Esophagus muscularis mucosa (tissue), 4 donors: ENCODE data around the gene CAMKMT. TPM values are rescaled to one million over a fixed set of nuclear protein-coding genes. Genes with fewer than 3 reads are reported as not detected.
A peak's percentile ranks its signal among the peaks of the same experiment; 100 is the strongest.

Experiments used
- DNase-seq: peaks from one replicate; pipeline ENCODE4 v3.0.0-alpha.2; 2017; ENCODE audit errors: extremely low spot score
- H3K27ac ChIP-seq, 4 donors: fragments of 200-600 bp; sonication (generic); replicated peaks in 1 of 4; 1 replicate in 3 of 4; 2 replicates in 1 of 4; pipeline ENCODE4 v1.5.1; 2016 to 2019; ENCODE audit warnings: mild to moderate bottlenecking in 1 of 4
- H3K27me3 ChIP-seq, 4 donors: fragments of 200-600 bp; sonication (generic); one replicate each; pipeline versions ENCODE4 v1.5.1 to v1.6.0; 2016 to 2019
- H3K36me3 ChIP-seq, 4 donors: fragments of 200-600 bp; sonication (generic); one replicate each; pipeline ENCODE4 v1.5.1; 2016 to 2019
- H3K4me1 ChIP-seq, 4 donors: fragments of 200-600 bp; sonication (generic); one replicate each; pipeline ENCODE4 v1.5.1; 2016 to 2019
- H3K4me3 ChIP-seq, 4 donors: fragments of 200-600 bp; sonication (generic); 1 replicate in 2 of 4; 2 replicates in 2 of 4; pipeline ENCODE4 v1.5.1; 2016 to 2019; ENCODE audit warnings: mild to moderate bottlenecking in 4 of 4, moderate library complexity in 1 of 4
- H3K9me3 ChIP-seq, 4 donors: fragments of 200-600 bp; sonication (generic); 1 replicate in 3 of 4; 2 replicates in 1 of 4; pipeline ENCODE4 v1.5.1; 2016 to 2019
- CTCF ChIP-seq, 3 experiments: fragments of 200-600 bp in 2 of 3; fragments of 450-650 bp in 1 of 3; sonication (generic) in 2 of 3; IDR thresholded peaks; one replicate each; pipeline ENCODE4 v1.5.1; 2017 to 2019; ENCODE audit warnings: antibody characterized with exemption in 3 of 3, mild to moderate bottlenecking in 2 of 3, moderate library complexity in 1 of 3
- EP300 ChIP-seq: sonication (generic); formaldehyde crosslinking; IDR thresholded peaks from one replicate; pipeline ENCODE4 v1.6.1; 2017; ENCODE audit warnings: antibody characterized with exemption
- POLR2A ChIP-seq: fragments of 450-650 bp; IDR thresholded peaks from one replicate; pipeline ENCODE4 v1.6.1; 2017; ENCODE audit warnings: antibody characterized with exemption, moderate library complexity, mild to moderate bottlenecking, low read depth
- POLR2AphosphoS5 ChIP-seq, 2 donors: sonication (generic); formaldehyde crosslinking; IDR thresholded peaks; one replicate each; pipeline ENCODE4 v1.6.1; 2017; ENCODE audit warnings: antibody characterized with exemption in 2 of 2
- WGBS: methylation state at CpG from one replicate; pipeline ENCODE4 v1.1.5; 2018; 5-methylcytosine and 5-hydroxymethylcytosine counted together
- intact Hi-C: fragments of 100-400 bp; cut with DNase I; formaldehyde crosslinking; loops from one replicate; pipeline ENCODE4 v1.15.1; 2023
- total RNA-seq, 4 donors: library from RNA; depleted of rRNA; stranded (reverse); fragments of >200 nt; gene quantifications; one replicate each; pipeline versions ENCODE4 v1.1.0 to v1.2.1, GENCODE V29; 2016

Gene CAMKMT
- total RNA-seq, 4 donors from 2014 or later = 5.8 to 8.3 (median 6.9) TPM

DNA sequence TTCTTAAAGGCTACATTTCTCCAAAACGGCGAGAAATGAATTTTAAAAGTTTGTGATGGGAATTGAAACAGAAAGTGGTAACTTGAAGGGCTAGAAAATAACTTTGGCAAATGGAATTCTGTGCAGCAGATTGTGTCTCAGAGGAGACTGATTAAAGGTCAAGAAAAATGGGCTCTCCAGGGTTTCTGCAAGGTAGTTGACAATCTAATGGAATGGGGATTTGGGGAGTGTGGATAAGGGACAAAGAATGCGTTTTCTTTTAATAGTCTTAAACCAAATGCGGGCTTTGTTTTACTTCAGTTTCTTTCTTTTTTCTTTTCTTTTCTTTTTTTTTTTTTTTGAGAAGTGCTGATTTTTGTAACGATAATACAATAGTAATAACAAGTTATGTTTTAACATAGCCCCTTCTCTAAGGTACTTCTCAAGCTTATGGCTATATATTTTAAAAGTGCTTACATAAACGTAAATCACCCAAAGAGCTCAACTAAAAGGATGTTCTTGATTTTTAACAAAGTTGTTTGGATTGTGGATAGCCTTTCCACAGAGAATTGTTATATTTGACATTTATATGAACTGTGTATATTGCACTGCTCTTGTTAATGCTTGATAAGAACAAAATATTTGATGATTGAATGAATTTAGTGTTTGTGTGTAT lies 36.6 kb downstream of the CAMKMT start:
- Histone ChIP-seq H3K4me1 (no peaks in the 10 kb centered on the region), H3K4me3 (peak overlapping the region in 1 of 4 donors; percentile 3), H3K27ac (no peak overlapping the region), H3K27me3 (no peaks in the 10 kb centered on the region), H3K36me3 (no peaks in the 10 kb centered on the region), H3K9me3 (no peaks in the 10 kb centered on the region)
- intact Hi-C loops = loop anchor here (10.0 kb wide), 1 partner anchor 556 kb away; no protein-coding TSS in a partner anchor
- WGBS = 77% methylated on average over 6 of the region's 6 CpGs
- TF ChIP-seq EP300 = no peak
- DNase-seq = no peak

DNA sequence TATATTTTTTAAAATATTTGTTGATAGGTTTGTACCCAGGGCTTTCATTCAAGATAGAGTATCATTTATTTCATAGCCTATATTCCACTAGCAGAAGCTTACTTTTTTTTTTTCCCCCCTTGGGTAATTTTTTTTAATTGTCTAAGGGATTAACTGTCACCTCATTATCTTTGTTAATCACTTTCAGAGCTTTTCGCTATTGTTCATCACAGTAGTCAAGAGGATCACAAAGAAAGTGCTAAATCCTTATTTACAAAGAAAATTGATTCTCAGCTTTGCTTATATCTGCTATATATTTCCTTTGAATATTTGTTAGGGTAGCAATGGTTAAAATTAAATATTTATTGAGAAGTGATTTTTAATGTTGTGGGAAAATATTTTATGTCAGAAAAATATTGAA lies 59.0 kb downstream of the CAMKMT start:
- H3K36me3 ChIP-seq = no peaks in the 10 kb centered on the region
- intact Hi-C loops = no loop called here
- H3K4me3 ChIP-seq = no peak overlapping the region
- no peaks in the 10 kb centered on the region for H3K9me3 ChIP-seq
- TF ChIP-seq POLR2A = no peak
- TF ChIP-seq EP300 = no peak
- no peak for TF ChIP-seq CTCF (IDR thresholded peaks at IDR 0.05)
- TF ChIP-seq POLR2AphosphoS5 (IDR thresholded peaks at IDR 0.05) = no peak
- H3K4me1 ChIP-seq = no peaks in the 10 kb centered on the region
- no peak overlapping the region for H3K27ac ChIP-seq
- no peaks in the 10 kb centered on the region for H3K27me3 ChIP-seq
- WGBS = 100% methylated on average over 1 of the region's 1 CpG
- no peak for DNase-seq

DNA sequence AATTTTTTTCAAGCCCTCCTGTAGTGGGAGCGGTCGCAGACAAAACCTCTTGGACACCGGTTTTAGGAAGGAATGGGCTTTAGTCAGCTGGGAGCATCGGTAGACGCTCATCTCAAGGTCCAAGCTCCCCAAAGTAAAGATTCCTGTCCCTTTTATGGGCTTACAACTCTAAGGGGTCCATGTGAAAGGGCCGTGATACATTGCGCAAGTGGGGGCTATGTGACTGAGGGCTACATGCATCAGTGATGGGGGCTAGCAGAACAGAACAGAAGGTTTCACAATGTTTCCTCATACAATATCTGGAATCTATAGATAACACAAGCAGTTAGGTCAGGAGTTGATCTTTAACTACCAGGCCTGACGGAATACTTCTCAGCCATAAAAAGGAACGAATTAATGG lies 62.5 kb downstream of the CAMKMT start:
- TF ChIP-seq POLR2A (no peak), EP300 (no peak), CTCF (IDR thresholded peaks at IDR 0.05) (no peak), POLR2AphosphoS5 (IDR thresholded peaks at IDR 0.05) (no peak)
- WGBS = 96% methylated on average over 9 of the region's 9 CpGs
- Histone ChIP-seq H3K27me3 (no peaks in the 10 kb centered on the region), H3K9me3 (no peaks in the 10 kb centered on the region), H3K27ac (no peak overlapping the region), H3K4me3 (no peak overlapping the region), H3K36me3 (no peaks in the 10 kb centered on the region), H3K4me1 (no peaks in the 10 kb centered on the region)
- no peak for DNase-seq
- intact Hi-C loops = no loop called here

DNA sequence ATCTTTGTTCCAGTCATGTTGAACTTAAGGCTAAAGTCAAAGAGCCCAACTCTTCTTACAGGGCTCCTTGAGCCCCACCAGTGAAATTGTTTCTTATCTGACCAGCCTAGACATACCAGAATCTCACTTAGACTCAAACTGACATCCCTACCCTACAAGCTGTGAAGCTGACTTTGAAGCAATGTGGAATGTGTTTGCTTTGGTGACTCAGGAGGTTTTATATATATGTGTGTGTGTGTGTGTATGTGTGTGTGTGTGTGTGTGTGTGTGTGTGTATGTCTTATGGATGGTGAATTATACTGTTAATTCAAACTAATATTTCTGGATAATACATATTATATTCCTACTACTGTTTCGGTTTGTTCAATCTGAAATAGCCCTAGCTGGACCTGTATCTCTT lies 67.3 kb downstream of the CAMKMT start:
- no peaks in the 10 kb centered on the region for H3K27me3 ChIP-seq
- H3K36me3 ChIP-seq = no peaks in the 10 kb centered on the region
- H3K27ac ChIP-seq = no peak overlapping the region
- 100% methylated on average over 1 of the region's 1 CpG for WGBS
- no peak overlapping the region for H3K4me3 ChIP-seq
- DNase-seq = no peak
- peaks cover 6 to 15% (median 12%) of the 10 kb centered on the region in 4 donors for H3K4me1 ChIP-seq
- H3K9me3 ChIP-seq = no peaks in the 10 kb centered on the region
- no peak for TF ChIP-seq POLR2AphosphoS5 (IDR thresholded peaks at IDR 0.05)
- TF ChIP-seq EP300 = no peak
- no peak for TF ChIP-seq POLR2A
- TF ChIP-seq CTCF (IDR thresholded peaks at IDR 0.05) = no peak
- intact Hi-C loops = no loop called here

DNA sequence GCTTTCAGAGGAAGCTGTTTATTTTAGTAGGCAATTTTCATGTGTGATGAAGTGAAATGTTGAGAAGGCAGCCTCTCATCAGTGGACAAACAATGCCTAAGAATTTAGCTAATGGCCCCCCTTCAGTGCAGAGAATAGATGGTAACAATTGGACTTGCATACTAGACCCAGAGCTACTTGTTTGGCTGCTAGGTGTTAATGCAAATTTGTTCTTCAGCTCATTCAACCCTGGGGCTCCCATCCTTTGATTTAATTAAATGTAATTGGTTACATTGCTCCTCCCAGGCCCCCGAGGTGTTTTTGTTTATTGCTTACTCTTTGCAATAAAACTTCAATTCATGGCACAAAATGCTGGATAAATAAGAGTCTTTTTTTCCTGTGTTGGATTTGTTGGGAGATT lies 68.6 kb downstream of the CAMKMT start:
- Histone ChIP-seq H3K36me3 (no peaks in the 10 kb centered on the region), H3K4me1 (peaks cover 6 to 15% (median 12%) of the 10 kb centered on the region in 4 donors), H3K27ac (no peak overlapping the region), H3K27me3 (no peaks in the 10 kb centered on the region), H3K9me3 (no peaks in the 10 kb centered on the region), H3K4me3 (no peak overlapping the region)
- no peak for TF ChIP-seq EP300
- TF ChIP-seq POLR2A = no peak
- no peak for TF ChIP-seq CTCF (IDR thresholded peaks at IDR 0.05)
- TF ChIP-seq POLR2AphosphoS5 (IDR thresholded peaks at IDR 0.05) = no peak
- DNase-seq = no peak
- intact Hi-C loops = no loop called here
- 82% methylated on average over 1 of the region's 1 CpG for WGBS
